WERI-Rb-1 (cell line): ENCODE measurements around the gene MPP7.

Experiments
- DNase-seq: peaks from one replicate; pipeline ENCODE4 v3.0.0-alpha.2; 2020
- H3K27ac ChIP-seq: fragments of 250-450 bp; sonication (Bioruptor Pico); 2 replicates; pipeline ENCODE4 v1.5.1; 2020; ENCODE audit warnings: mild to moderate bottlenecking, moderate library complexity
- H3K27me3 ChIP-seq: fragments of 250-450 bp; sonication (Bioruptor Pico); 2 replicates; pipeline ENCODE4 v1.5.1; 2021; ENCODE audit warnings: mild to moderate bottlenecking, low read depth, moderate library complexity; ENCODE audit not compliant: insufficient read depth, severe bottlenecking
- H3K36me3 ChIP-seq: fragments of 250-450 bp; sonication (Bioruptor Pico); 2 replicates; pipeline ENCODE4 v1.5.1; 2020; ENCODE audit warnings: mild to moderate bottlenecking, moderate library complexity
- H3K4me3 ChIP-seq: 2 replicates; pipeline ENCODE4 v1.5.1; 2011; ENCODE audit warnings: low read depth, mild to moderate bottlenecking, control low read depth, low read length
- H3K9me3 ChIP-seq: fragments of 250-450 bp; sonication (Bioruptor Pico); 2 replicates; pipeline ENCODE4 v1.5.1; 2021; ENCODE audit warnings: mild to moderate bottlenecking, moderate library complexity; ENCODE audit not compliant: severe bottlenecking
- CTCF ChIP-seq: IDR thresholded peaks from 2 replicates; pipeline ENCODE4 v1.5.1; 2011; ENCODE audit warnings: low read depth, mild to moderate bottlenecking, control low read depth, inconsistent platforms, low read length

Gene MPP7

GRCh38 chr10:28284126-28284525, 18.7 kb downstream of the MPP7 start:
- Histone ChIP-seq H3K27me3 (no peaks in the 10 kb centered on the region), H3K9me3 (no peaks in the 10 kb centered on the region), H3K4me3 (no peak overlapping the region), H3K27ac (no peak overlapping the region), H3K36me3 (no peaks in the 10 kb centered on the region)
- no peak for DNase-seq
- TF ChIP-seq CTCF, result no peak

GRCh38 chr10:28283251-28283650, 19.6 kb downstream of the MPP7 start:
- H3K9me3 ChIP-seq, result no peaks in the 10 kb centered on the region
- H3K27ac ChIP-seq, result no peak overlapping the region
- H3K36me3 ChIP-seq, result no peaks in the 10 kb centered on the region
- no peak overlapping the region for H3K4me3 ChIP-seq
- H3K27me3 ChIP-seq, result no peaks in the 10 kb centered on the region
- no peak for TF ChIP-seq CTCF
- DNase-seq, result no peak

- no peak for TF ChIP-seq CTCF
- Histone ChIP-seq H3K27me3 (no peaks in the 10 kb centered on the region), H3K27ac (no peak overlapping the region), H3K36me3 (no peaks in the 10 kb centered on the region), H3K4me3 (no peak overlapping the region), H3K9me3 (no peaks in the 10 kb centered on the region)
- no peak for DNase-seq
Measured at GRCh38 chr10:28282336-28282735, 20.5 kb downstream of the MPP7 start.

- no peak for TF ChIP-seq CTCF
- H3K27me3 ChIP-seq, result no peaks in the 10 kb centered on the region
- H3K4me3 ChIP-seq, result no peak overlapping the region
- H3K27ac ChIP-seq, result no peak overlapping the region
- no peaks in the 10 kb centered on the region for H3K9me3 ChIP-seq
- no peak for DNase-seq
- H3K36me3 ChIP-seq, result no peaks in the 10 kb centered on the region
Measured at GRCh38 chr10:28281726-28282315, 21.0 kb downstream of the MPP7 start.

- no peak overlapping the region for H3K27ac ChIP-seq
- no peaks in the 10 kb centered on the region for H3K36me3 ChIP-seq
- H3K9me3 ChIP-seq, result no peaks in the 10 kb centered on the region
- H3K27me3 ChIP-seq, result no peaks in the 10 kb centered on the region
- no peak for TF ChIP-seq CTCF
- H3K4me3 ChIP-seq, result no peak overlapping the region
- DNase-seq, result no peak
Measured at GRCh38 chr10:28280652-28281051, 22.2 kb downstream of the MPP7 start.

GRCh38 chr10:28279878-28280277, 23.0 kb downstream of the MPP7 start:
- DNase-seq, result no peak
- Histone ChIP-seq H3K27ac (no peak overlapping the region), H3K4me3 (no peak overlapping the region), H3K36me3 (no peaks in the 10 kb centered on the region), H3K27me3 (no peaks in the 10 kb centered on the region), H3K9me3 (no peaks in the 10 kb centered on the region)
- no peak for TF ChIP-seq CTCF
